ENCODE results near the gene RPS3A. TPM values are rescaled to one million over a fixed set of nuclear protein-coding genes. Genes with fewer than 3 reads are reported as not detected.

RPS3A gene
- total RNA-seq, 4 donors from 2014 or later: 3,268 to 3,938 (median 3,553) TPM

DNA sequence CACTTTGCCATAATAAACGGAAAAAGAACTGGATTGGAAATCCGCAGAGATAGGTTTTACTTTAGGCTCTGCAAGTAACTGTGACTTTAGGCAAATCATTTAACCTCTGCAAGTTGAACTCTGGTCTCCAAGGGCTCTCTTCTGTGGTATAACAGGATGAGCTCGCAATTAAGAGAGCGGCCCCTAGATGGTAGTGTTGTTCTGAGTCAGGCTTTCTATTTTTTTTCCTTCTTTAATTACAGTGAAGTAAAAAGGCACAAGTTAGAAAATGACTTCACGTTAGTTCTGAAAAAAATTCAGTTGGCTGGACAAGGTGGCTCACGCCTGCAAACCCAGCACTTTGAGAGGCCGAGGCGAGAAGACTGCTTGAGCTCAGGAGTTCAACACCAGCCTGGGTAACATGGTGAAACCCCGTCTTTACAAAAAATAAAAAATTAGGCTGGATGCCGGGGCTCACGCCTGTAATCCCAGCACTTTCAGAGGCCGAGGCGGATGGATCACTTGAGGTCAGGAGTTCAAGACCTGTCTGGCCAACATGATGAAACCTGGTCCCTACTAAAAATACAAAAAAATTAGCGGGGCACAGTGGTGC, 18.0 kb downstream of the RPS3A start:
- TF ChIP-seq, protein P1, sequence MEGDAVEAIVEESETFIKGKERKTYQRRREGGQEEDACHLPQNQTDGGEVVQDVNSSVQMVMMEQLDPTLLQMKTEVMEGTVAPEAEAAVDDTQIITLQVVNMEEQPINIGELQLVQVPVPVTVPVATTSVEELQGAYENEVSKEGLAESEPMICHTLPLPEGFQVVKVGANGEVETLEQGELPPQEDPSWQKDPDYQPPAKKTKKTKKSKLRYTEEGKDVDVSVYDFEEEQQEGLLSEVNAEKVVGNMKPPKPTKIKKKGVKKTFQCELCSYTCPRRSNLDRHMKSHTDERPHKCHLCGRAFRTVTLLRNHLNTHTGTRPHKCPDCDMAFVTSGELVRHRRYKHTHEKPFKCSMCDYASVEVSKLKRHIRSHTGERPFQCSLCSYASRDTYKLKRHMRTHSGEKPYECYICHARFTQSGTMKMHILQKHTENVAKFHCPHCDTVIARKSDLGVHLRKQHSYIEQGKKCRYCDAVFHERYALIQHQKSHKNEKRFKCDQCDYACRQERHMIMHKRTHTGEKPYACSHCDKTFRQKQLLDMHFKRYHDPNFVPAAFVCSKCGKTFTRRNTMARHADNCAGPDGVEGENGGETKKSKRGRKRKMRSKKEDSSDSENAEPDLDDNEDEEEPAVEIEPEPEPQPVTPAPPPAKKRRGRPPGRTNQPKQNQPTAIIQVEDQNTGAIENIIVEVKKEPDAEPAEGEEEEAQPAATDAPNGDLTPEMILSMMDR (IDR thresholded peaks at IDR 0.05; ENCODE audit: low read depth): no peak

DNA sequence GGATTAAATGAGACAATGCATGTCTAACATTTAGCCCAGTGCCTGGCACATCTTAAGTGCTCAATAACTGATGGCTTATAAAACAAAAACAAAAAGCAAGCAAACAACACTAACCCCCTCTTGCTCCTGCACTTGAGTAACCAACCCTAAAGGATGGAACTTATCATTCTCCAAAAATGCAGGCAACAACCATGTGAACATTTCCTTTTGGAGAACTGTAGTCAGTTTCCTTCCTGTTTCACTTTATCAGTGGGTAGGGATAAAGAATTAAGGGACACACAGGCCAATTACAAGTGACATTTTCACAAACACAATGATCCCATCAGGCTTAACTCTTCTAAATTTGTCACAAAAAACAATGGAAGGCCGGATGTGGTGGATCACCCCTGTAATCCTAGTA, 30.4 kb downstream of the RPS3A start:
- TF ChIP-seq, protein P1 (IDR thresholded peaks at IDR 0.05; ENCODE audit: low read depth): no peak

DNA sequence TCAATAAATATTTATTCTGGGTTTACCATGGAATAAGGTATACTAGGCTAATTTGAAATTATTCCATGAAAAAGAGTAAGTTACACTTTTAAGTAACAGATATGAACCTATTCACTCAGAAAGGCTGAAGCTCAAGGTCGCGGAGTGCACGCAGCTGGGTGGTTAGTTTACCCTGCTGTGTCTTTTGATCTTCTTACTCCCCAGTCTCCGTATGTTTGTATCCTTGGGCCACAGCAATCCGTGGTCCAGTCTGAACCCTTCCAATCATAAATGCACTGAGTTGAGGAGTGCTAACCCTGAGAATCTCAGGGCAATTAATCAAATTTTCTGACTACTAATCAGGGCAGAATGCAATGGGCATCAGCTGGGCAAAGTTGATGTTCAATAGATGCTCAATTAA, 33.9 kb downstream of the RPS3A start:
- TF ChIP-seq, protein P1 (IDR thresholded peaks at IDR 0.05; ENCODE audit: low read depth): no peak

DNA sequence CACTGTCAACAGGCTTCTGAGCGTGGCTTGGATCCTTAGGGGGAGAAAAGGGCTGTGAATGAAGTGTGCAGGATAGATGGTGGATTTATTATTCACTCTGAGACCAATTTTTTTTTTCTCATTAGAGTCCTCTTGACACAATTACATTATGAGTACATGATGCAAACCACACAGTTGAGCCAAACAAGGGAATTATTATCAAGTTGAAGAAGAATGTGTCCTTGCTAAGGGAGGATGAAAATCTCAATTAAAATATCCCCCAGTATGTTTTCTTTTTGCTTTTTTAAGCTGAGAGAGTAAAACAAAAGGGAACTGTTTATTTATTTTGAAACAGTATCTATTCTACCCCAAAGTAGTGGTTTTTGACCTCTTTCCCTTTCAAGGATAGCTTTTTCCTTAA, 40.4 kb downstream of the RPS3A start:
- TF ChIP-seq, protein P1 (IDR thresholded peaks at IDR 0.05; ENCODE audit: low read depth): no peak

DNA sequence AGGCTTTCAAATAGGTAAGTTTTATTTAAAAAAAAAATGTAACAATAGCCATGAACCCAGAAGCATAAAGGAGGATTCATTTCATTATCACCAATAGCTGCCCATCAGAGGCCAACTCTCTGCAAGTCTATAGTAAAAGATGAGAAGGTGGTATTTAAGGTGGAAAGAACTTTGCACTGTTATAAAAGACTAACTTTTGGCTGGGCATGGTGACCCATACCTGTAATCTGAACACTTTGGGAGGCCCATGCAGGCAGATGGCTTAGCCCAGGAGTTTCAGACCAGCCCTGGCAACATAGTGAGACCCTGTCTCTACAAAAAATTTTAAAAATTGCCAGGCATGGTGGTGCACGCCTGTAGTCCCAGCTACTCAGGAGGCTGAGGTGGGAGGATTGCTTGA, 43.3 kb downstream of the RPS3A start:
- TF ChIP-seq, protein P1 (IDR thresholded peaks at IDR 0.05; ENCODE audit: low read depth): no peak

DNA sequence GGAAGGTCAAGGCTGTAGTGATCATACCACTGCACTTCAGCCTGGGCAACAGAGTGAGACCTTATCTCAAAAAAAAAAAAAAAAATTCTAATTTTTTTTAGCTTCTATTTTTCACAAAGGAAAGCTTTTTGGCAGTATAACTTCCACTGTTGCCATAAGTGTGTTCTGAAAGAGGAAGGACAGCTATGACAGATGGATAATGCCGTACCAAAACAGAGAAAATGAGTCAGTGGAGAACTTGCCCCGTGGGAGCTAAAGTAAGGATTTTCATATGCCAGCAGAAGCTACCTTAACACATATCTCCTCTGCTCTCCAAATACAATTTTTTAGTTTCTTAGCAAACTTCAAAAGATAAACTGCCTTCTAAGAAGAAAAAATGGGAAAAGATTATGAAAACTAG, 43.7 kb downstream of the RPS3A start:
- TF ChIP-seq, protein P1 (IDR thresholded peaks at IDR 0.05; ENCODE audit: low read depth): no peak

DNA sequence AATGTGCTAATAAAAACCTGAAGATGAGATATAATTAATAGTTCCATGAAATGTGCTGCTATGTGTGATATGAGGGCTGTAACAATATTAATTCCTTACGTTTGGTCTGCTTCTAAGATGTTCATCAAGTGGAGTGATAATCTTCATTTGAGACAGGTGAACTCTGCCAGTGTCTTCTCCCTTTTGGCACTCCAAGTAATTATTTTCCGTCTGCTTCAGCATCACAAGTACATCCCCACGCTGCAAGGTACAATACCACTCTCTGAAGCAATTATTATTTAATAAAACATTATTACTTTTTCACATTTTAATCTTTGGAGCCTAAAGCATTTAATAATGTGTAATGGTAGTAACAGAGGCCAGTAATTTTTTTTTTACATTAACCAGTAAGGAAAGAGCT, 44.4 kb downstream of the RPS3A start:
- TF ChIP-seq, protein P1 (IDR thresholded peaks at IDR 0.05; ENCODE audit: low read depth): no peak

Measured in subcutaneous adipose tissue (tissue), 4 donors.